ENCODE data around the gene PHF2. TPM values are rescaled to one million over a fixed set of nuclear protein-coding genes. Genes with fewer than 3 reads are reported as not detected.

Gene PHF2
- total and polyA plus RNA-seq, 2 of the 4 experiments (the other 2 are of a cell fraction) = 5.9 to 9.5 TPM

- dilution Hi-C loops (cut with HindIII; ENCODE audit: low sequenced_read_pairs, unreplicated experiment) (no loop called here), in situ Hi-C loops (cut with MboI; ENCODE audit: low sequenced_read_pairs) (no loop called here), intact Hi-C loops (cut with micrococcal nuclease) (no loop called here)
- Histone ChIP-seq H3K9ac (ENCODE audit: low read depth, low read length) (no peak overlapping the region), H4K20me1 (ENCODE audit: insufficient read depth, low read length) (no peaks in the 10 kb centered on the region; the same call in 1 of the 2 replicates), H2AK9ac (replicated peaks; ENCODE audit: low read depth, low read length, poor library complexity) (no peak overlapping the region), H2BK15ac (ENCODE audit: low read depth, low read length) (no peak overlapping the region), H4K91ac (ENCODE audit: insufficient read depth, low read depth, low read length) (no peak overlapping the region), H3K14ac (replicated peaks; ENCODE audit: low read depth, low read length) (no peak overlapping the region), H3K4me2 (ENCODE audit: low read depth, low read length) (no peak overlapping the region), H3K56ac (ENCODE audit: extremely low read depth, insufficient read depth, low read length) (no peak overlapping the region), H3K9me1 (ENCODE audit: insufficient read depth, low read length) (no peaks in the 10 kb centered on the region), H2BK120ac (ENCODE audit: low read depth, low read length) (no peak overlapping the region), H3K27ac (ENCODE audit: insufficient read depth, low read length) (no peak overlapping the region), H3K4me3 (ENCODE audit: insufficient read depth, low read depth, low read length) (no peak overlapping the region), H3K27me3 (ENCODE audit: control insufficient read depth, insufficient read depth, low read length) (no peaks in the 10 kb centered on the region), H4K5ac (ENCODE audit: low read depth, low read length) (no peak overlapping the region), H3K9me3 (ENCODE audit: control insufficient read depth, insufficient read depth, low read length) (no peaks in the 10 kb centered on the region), H3K36me3 (ENCODE audit: control insufficient read depth, insufficient read depth, low read length) (peaks cover 44% of the 10 kb centered on the region), H3K23ac (ENCODE audit: low read depth, low read length) (no peak overlapping the region), H2AK5ac (ENCODE audit: low read depth, low read length) (no peak overlapping the region), H2BK20ac (ENCODE audit: low read depth, low read length) (no peak overlapping the region), H4K8ac (ENCODE audit: low read depth in 2 of 2, low read length in 2 of 2) (no peak overlapping the region), H2AFZ (replicated peaks; ENCODE audit: low read length, poor library complexity) (no peak overlapping the region), H3K18ac (ENCODE audit: low read depth, low read length) (no peak overlapping the region), H3K4me1 (ENCODE audit: control insufficient read depth, insufficient read depth, low read length) (no peaks in the 10 kb centered on the region), H2BK5ac (ENCODE audit: low read depth, low read length, poor library complexity, severe bottlenecking) (no peak overlapping the region), H3K4ac (ENCODE audit: low read depth, low read length) (no peak overlapping the region), H3K79me1 (ENCODE audit: low read depth in 1 of 2, low read length in 2 of 2) (no peaks in the 10 kb centered on the region; a peak in 1 of 4 replicates)
- POLR2A ChIA-PET (ENCODE audit: unreplicated experiment) = no interaction called here
- CTCF ChIA-PET = no interaction called here
- 100% methylated on average over 3 of the region's 8 CpGs; no CpG with 5 or more reads in 1 of the 2 experiments for WGBS, 2 experiments (ENCODE audit: extremely low coverage in 2 of 2, insufficient read length in 1 of 2)
- TF ChIP-seq CTCF (conservative IDR thresholded peaks at IDR 0.05; ENCODE audit: low read depth, low read length) (no peak), RFX5 (IDR thresholded peaks at IDR 0.05; ENCODE audit: low read depth, low read length) (no peak)
- DNase-seq (no peak), ATAC-seq (ENCODE audit: low read depth) (no peak)
- no TSS peak for BruUV-seq (replicated peaks)
These were observed 81.1 kb downstream of the PHF2 start for GRCh38 chr9:93657331-93658111.
